ENCODE results near the gene RTP4. TPM values are rescaled to one million over a fixed set of nuclear protein-coding genes. Genes with fewer than 3 reads are reported as not detected.

Gene RTP4
- total RNA-seq, 5 donors from 2014 or later (not counting 1 experiment from before 2014, with no cell fraction given): 2.1 to 10.4 (median 6.0) TPM

DNA sequence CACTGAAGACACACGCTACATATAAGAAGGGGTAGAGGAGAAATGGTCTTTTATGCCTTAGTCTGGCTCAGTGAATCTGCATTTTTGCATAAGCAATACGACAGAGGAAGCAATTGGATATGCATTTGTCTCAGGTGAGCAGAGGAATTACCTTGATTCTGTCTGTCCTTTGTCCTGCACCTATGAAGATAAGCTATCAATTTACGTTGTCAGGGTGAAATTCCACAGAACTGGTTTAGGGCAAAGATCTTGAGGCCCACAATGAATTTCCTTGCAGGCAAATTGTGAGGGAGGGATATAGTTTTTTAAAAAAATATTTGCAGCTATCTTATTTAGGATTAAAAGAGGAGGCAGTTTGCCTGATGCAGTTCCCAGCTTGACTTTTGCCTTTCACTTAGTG, 45.1 kb upstream of the RTP4 start:
- H3K27me3 Mint-ChIP-seq: peaks cover 18 to 23% of the 10 kb centered on the region in 2 donors
- Histone ChIP-seq H3K36me3 (ENCODE audit: control insufficient read depth in 2 of 2, extremely low read depth in 1 of 2, insufficient read depth in 1 of 2, low read length in 1 of 2) (no peaks in the 10 kb centered on the region), H3K9me3 (no peaks in the 10 kb centered on the region), H3K4me1 (ENCODE audit: control insufficient read depth in 1 of 2, extremely low read depth in 1 of 2, insufficient read depth in 2 of 2, low read length in 2 of 2) (peaks cover 0 to 12% of the 10 kb centered on the region in 2 experiments), H3K4me3 (ENCODE audit: control insufficient read depth in 1 of 2, extremely low read depth in 1 of 2, low read length in 1 of 2) (no peak overlapping the region), H3K27me3 (replicated peaks in 1 of 2; ENCODE audit: control insufficient read depth in 2 of 2, extremely low read depth in 1 of 2, insufficient read depth in 2 of 2, low read length in 1 of 2) (peaks cover 0 to 22% of the 10 kb centered on the region in 2 experiments), H3K27ac (ENCODE audit: low read length) (no peak overlapping the region)
- no peak overlapping the region for H3K4me3 Mint-ChIP-seq
- H3K36me3 Mint-ChIP-seq: no peaks in the 10 kb centered on the region
- peaks cover 14 to 15% (median 14%) of the 10 kb centered on the region in 3 donors for H3K4me1 Mint-ChIP-seq
- POLR2A ChIA-PET: interaction anchor here in 1 of 2 donors (0.7 kb wide), 1 partner anchor 45 kb away, joined by 3 read pairs; no protein-coding TSS in a partner anchor
- WGBS (ENCODE audit: insufficient coverage): 73% methylated on average over 3 of the region's 3 CpGs
- ATAC-seq (replicated peaks in 1 of 4) (no peak), DNase-seq (no peak)
- H3K27ac Mint-ChIP-seq: no peak overlapping the region
- CTCF ChIA-PET: interaction anchor here (0.5 to 8.0 kb wide), 3 partner anchors 356 to 808 kb away, joined by 5 to 198 read pairs (median 8); no protein-coding TSS in a partner anchor
- H3K9me3 Mint-ChIP-seq: no peaks in the 10 kb centered on the region

DNA sequence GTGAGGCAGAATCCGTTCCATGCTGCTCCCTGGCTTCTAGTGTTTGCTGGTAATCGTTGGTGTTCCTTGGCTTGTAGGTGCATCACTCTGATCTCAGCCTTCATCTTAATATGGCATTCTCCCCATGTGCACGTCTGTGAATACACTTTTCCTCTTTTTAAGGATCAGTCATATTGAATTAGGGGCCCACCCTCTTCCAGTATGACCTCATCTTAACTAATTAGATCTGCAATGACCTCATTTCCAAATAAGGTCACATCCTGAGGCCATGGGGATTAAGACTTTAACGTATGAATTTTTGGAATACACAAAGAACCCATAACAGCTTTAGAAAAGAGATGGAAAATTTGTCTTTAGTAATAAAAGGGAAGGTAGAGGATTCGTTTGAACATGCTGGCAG, 42.6 kb upstream of the RTP4 start:
- Mint-ChIP-seq H3K27ac (no peak overlapping the region), H3K9me3 (no peaks in the 10 kb centered on the region), H3K36me3 (no peaks in the 10 kb centered on the region), H3K27me3 (peaks cover 8 to 12% of the 10 kb centered on the region in 2 donors), H3K4me1 (peaks cover 0 to 2% (median 0%) of the 10 kb centered on the region in 3 donors), H3K4me3 (no peak overlapping the region)
- whole genome bisulfite sequencing (ENCODE audit: insufficient coverage): 68% methylated on average over 4 of the region's 5 CpGs
- Histone ChIP-seq H3K27ac (ENCODE audit: low read length) (no peak overlapping the region), H3K27me3 (replicated peaks in 1 of 2; ENCODE audit: control insufficient read depth in 2 of 2, extremely low read depth in 1 of 2, insufficient read depth in 2 of 2, low read length in 1 of 2) (peaks cover 0 to 8% of the 10 kb centered on the region in 2 experiments), H3K9me3 (no peaks in the 10 kb centered on the region), H3K36me3 (ENCODE audit: control insufficient read depth in 2 of 2, extremely low read depth in 1 of 2, insufficient read depth in 1 of 2, low read length in 1 of 2) (no peaks in the 10 kb centered on the region), H3K4me3 (ENCODE audit: control insufficient read depth in 1 of 2, extremely low read depth in 1 of 2, low read length in 1 of 2) (no peak overlapping the region), H3K4me1 (ENCODE audit: control insufficient read depth in 1 of 2, extremely low read depth in 1 of 2, insufficient read depth in 2 of 2, low read length in 2 of 2) (peaks cover 0 to 3% of the 10 kb centered on the region in 2 experiments)
- DNase-seq: no peak
- ChIA-PET POLR2A (no interaction called here), CTCF (interaction anchor here in 1 of 2 donors (0.6 kb wide), 1 partner anchor 354 kb away, joined by 4 read pairs; no protein-coding TSS in a partner anchor)
- ATAC-seq (replicated peaks in 1 of 4): no peak

DNA sequence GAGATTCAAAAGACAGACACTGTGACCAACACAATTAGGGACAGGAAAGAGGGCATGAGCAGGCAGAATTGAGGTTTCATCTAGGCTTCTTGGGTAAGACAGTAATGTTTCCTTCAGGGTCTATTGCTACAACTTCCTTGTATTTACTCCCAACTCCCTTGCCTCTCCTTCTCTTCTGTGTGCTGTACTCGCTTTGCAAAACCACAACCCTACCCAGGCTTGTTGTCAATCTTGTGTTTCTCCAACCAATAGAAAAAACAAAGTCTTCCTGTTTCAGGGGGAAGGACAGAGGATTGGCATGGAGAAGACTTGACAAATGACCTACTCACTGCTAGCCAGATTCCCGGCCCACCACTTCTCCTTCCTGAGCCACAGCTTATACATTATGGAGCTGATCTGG, 40.3 kb upstream of the RTP4 start:
- H3K27ac ChIP-seq (ENCODE audit: low read length): no peak overlapping the region
- no peak overlapping the region for H3K4me3 ChIP-seq (ENCODE audit: control insufficient read depth in 1 of 2, extremely low read depth in 1 of 2, low read length in 1 of 2)
- no CpG with 5 or more reads among the region's 2 CpGs for WGBS (ENCODE audit: insufficient coverage)
- no peaks in the 10 kb centered on the region for H3K9me3 Mint-ChIP-seq
- H3K4me1 Mint-ChIP-seq: no peaks in the 10 kb centered on the region
- H3K27ac Mint-ChIP-seq: no peak overlapping the region
- H3K4me3 Mint-ChIP-seq: no peak overlapping the region
- POLR2A ChIA-PET: no interaction called here
- ATAC-seq (replicated peaks in 1 of 4): no peak
- DNase-seq: no peak
- no peaks in the 10 kb centered on the region for H3K9me3 ChIP-seq
- CTCF ChIA-PET: interaction anchor here (0.5 to 2.2 kb wide), 3 partner anchors 8 to 343 kb away, joined by 4 to 9 read pairs (median 7); no protein-coding TSS in a partner anchor
- H3K27me3 Mint-ChIP-seq: peaks cover 8% of the 10 kb centered on the region in 2 donors
- H3K36me3 Mint-ChIP-seq: no peaks in the 10 kb centered on the region
- H3K27me3 ChIP-seq (replicated peaks in 1 of 2; ENCODE audit: control insufficient read depth in 2 of 2, extremely low read depth in 1 of 2, insufficient read depth in 2 of 2, low read length in 1 of 2): peaks cover 0 to 3% of the 10 kb centered on the region in 2 experiments
- no peaks in the 10 kb centered on the region for H3K36me3 ChIP-seq (ENCODE audit: control insufficient read depth in 2 of 2, extremely low read depth in 1 of 2, insufficient read depth in 1 of 2, low read length in 1 of 2)
- no peaks in the 10 kb centered on the region for H3K4me1 ChIP-seq (ENCODE audit: control insufficient read depth in 1 of 2, extremely low read depth in 1 of 2, insufficient read depth in 2 of 2, low read length in 2 of 2)

- Mint-ChIP-seq H3K27ac (no peak overlapping the region), H3K4me1 (no peaks in the 10 kb centered on the region), H3K36me3 (no peaks in the 10 kb centered on the region), H3K4me3 (no peak overlapping the region), H3K9me3 (no peaks in the 10 kb centered on the region), H3K27me3 (peaks cover 4 to 8% of the 10 kb centered on the region in 2 donors)
- Histone ChIP-seq H3K4me3 (ENCODE audit: control insufficient read depth in 1 of 2, extremely low read depth in 1 of 2, low read length in 1 of 2) (no peak overlapping the region), H3K27ac (ENCODE audit: low read length) (no peak overlapping the region), H3K36me3 (ENCODE audit: control insufficient read depth in 2 of 2, extremely low read depth in 1 of 2, insufficient read depth in 1 of 2, low read length in 1 of 2) (no peaks in the 10 kb centered on the region), H3K9me3 (no peaks in the 10 kb centered on the region), H3K4me1 (ENCODE audit: control insufficient read depth in 1 of 2, extremely low read depth in 1 of 2, insufficient read depth in 2 of 2, low read length in 2 of 2) (no peaks in the 10 kb centered on the region), H3K27me3 (replicated peaks in 1 of 2; ENCODE audit: control insufficient read depth in 2 of 2, extremely low read depth in 1 of 2, insufficient read depth in 2 of 2, low read length in 1 of 2) (peaks cover 0 to 1% of the 10 kb centered on the region in 2 experiments)
- 81% methylated on average over 3 of the region's 3 CpGs for WGBS (ENCODE audit: insufficient coverage)
- ChIA-PET CTCF (interaction anchor here (0.5 to 2.2 kb wide), 3 partner anchors 9 to 368 kb away, joined by 4 to 9 read pairs (median 7); no protein-coding TSS in a partner anchor), POLR2A (no interaction called here)
- DNase-seq (no peak), ATAC-seq (replicated peaks in 1 of 4) (no peak)
Measured at GRCh38 chr3:187328691-187329090, 39.5 kb upstream of the RTP4 start.

GRCh38 chr3:187334904-187335303, 33.3 kb upstream of the RTP4 start:
- H3K27me3 ChIP-seq (replicated peaks in 1 of 2; ENCODE audit: control insufficient read depth in 2 of 2, extremely low read depth in 1 of 2, insufficient read depth in 2 of 2, low read length in 1 of 2): peaks cover 0 to 9% of the 10 kb centered on the region in 2 experiments
- CTCF ChIA-PET: no interaction called here
- H3K27ac Mint-ChIP-seq: no peak overlapping the region

DNA sequence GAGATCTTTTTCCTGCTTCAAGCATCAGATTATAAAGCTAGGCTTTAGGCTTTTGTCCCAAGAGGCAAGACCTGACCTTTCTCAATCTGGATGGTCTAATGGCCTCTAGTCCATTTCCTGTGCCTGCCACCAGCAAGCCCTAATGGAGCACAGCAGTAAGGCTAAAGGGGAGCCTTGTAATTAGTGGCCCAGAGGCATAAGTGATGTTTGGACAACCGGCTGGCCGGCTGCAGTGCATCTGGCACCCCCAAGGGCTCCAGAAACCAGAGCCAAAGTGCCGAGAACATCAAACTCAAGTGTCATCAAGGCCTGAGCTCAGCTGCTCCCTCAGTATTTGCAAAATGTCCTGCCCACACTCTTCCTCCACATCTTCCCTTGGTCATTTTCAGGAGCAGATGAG, 31.9 kb upstream of the RTP4 start:
- H3K4me3 ChIP-seq (ENCODE audit: control insufficient read depth in 1 of 2, extremely low read depth in 1 of 2, low read length in 1 of 2): no peak overlapping the region
- no peaks in the 10 kb centered on the region for H3K9me3 ChIP-seq
- Mint-ChIP-seq H3K4me1 (no peaks in the 10 kb centered on the region), H3K27me3 (peaks cover 22 to 34% of the 10 kb centered on the region in 2 donors), H3K36me3 (no peaks in the 10 kb centered on the region), H3K27ac (no peak overlapping the region), H3K9me3 (no peaks in the 10 kb centered on the region), H3K4me3 (no peak overlapping the region)
- H3K27me3 ChIP-seq (replicated peaks in 1 of 2; ENCODE audit: control insufficient read depth in 2 of 2, extremely low read depth in 1 of 2, insufficient read depth in 2 of 2, low read length in 1 of 2): peaks cover 0 to 9% of the 10 kb centered on the region in 2 experiments
- ChIA-PET POLR2A (no interaction called here), CTCF (no interaction called here)
- H3K36me3 ChIP-seq (ENCODE audit: control insufficient read depth in 2 of 2, extremely low read depth in 1 of 2, insufficient read depth in 1 of 2, low read length in 1 of 2): no peaks in the 10 kb centered on the region
- 60% methylated on average over 3 of the region's 3 CpGs for WGBS (ENCODE audit: insufficient coverage)
- no peak overlapping the region for H3K27ac ChIP-seq (ENCODE audit: low read length)
- ATAC-seq (replicated peaks in 1 of 4) (no peak), DNase-seq (no peak)
- H3K4me1 ChIP-seq (ENCODE audit: control insufficient read depth in 1 of 2, extremely low read depth in 1 of 2, insufficient read depth in 2 of 2, low read length in 2 of 2): no peaks in the 10 kb centered on the region

More at GRCh38 chr3:187334904-187335303, 33.3 kb upstream of the RTP4 start:
- H3K9me3 ChIP-seq: no peaks in the 10 kb centered on the region
- Mint-ChIP-seq H3K27me3 (peaks cover 13 to 28% of the 10 kb centered on the region in 2 donors), H3K36me3 (no peaks in the 10 kb centered on the region), H3K4me3 (no peak overlapping the region), H3K9me3 (no peaks in the 10 kb centered on the region), H3K4me1 (no peaks in the 10 kb centered on the region)
- no peaks in the 10 kb centered on the region for H3K36me3 ChIP-seq (ENCODE audit: control insufficient read depth in 2 of 2, extremely low read depth in 1 of 2, insufficient read depth in 1 of 2, low read length in 1 of 2)
- WGBS (ENCODE audit: insufficient coverage): 90% methylated on average over 3 of the region's 4 CpGs
- no peak overlapping the region for H3K27ac ChIP-seq (ENCODE audit: low read length)
- POLR2A ChIA-PET: no interaction called here
- no peaks in the 10 kb centered on the region for H3K4me1 ChIP-seq (ENCODE audit: control insufficient read depth in 1 of 2, extremely low read depth in 1 of 2, insufficient read depth in 2 of 2, low read length in 2 of 2)
- ATAC-seq (replicated peaks in 1 of 4): no peak
- H3K4me3 ChIP-seq (ENCODE audit: control insufficient read depth in 1 of 2, extremely low read depth in 1 of 2, low read length in 1 of 2): no peak overlapping the region
- no peak for DNase-seq

Data from T-cell (primary cell).